Lung (tissue), 12 donors: ENCODE data around the gene MEF2D. TPM values are rescaled to one million over a fixed set of nuclear protein-coding genes. Genes with fewer than 3 reads are reported as not detected.

Experiments
- ATAC-seq: fragments of 200-7000 bp; cut with Tn5 transposase; one replicate; pipeline ENCODE4 v1.9.1; 2020; ENCODE audit warnings: moderate number of reproducible peaks; ENCODE audit not compliant: insufficient read depth, low FRiP score
- DNase-seq, 3 donors: peaks; one replicate each; pipeline ENCODE4 v3.0.0-alpha.2; 2013 to 2017
- H3K27ac ChIP-seq, 2 donors: one replicate each; pipeline ENCODE4 v1.5.1; 2013; ENCODE audit warnings: mild to moderate bottlenecking in 2 of 2, moderate library complexity in 2 of 2, control low read depth in 1 of 2, inconsistent platforms in 1 of 2, low read depth in 1 of 2, low read length in 1 of 2
- H3K27me3 ChIP-seq, 3 donors: one replicate each; pipeline ENCODE4 v1.5.1; 2013; ENCODE audit warnings: low read length in 2 of 3; ENCODE audit not compliant: control insufficient read depth in 3 of 3, insufficient read depth in 3 of 3
- H3K36me3 ChIP-seq, 4 donors: one replicate each; pipeline ENCODE4 v1.5.1; 2013; ENCODE audit warnings: low read length in 4 of 4, mild to moderate bottlenecking in 1 of 4, moderate library complexity in 1 of 4; ENCODE audit not compliant: control insufficient read depth in 4 of 4, insufficient read depth in 4 of 4
- H3K4me1 ChIP-seq, 5 donors: one replicate each; pipeline ENCODE4 v1.5.1; 2013; ENCODE audit warnings: low read length in 5 of 5, mild to moderate bottlenecking in 2 of 5, moderate library complexity in 1 of 5; ENCODE audit not compliant: control insufficient read depth in 5 of 5, insufficient read depth in 5 of 5
- H3K4me3 ChIP-seq: one replicate; pipeline ENCODE4 v1.5.1; 2013; ENCODE audit warnings: mild to moderate bottlenecking, control low read depth, moderate library complexity
- H3K9ac ChIP-seq, 2 donors: one replicate each; pipeline ENCODE4 v1.5.1; 2013; ENCODE audit warnings: low read length in 2 of 2, control low read depth in 1 of 2; ENCODE audit not compliant: insufficient read depth in 1 of 2
- H3K9me3 ChIP-seq, 4 donors: one replicate each; pipeline ENCODE4 v1.5.1; 2013; ENCODE audit warnings: low read length in 3 of 4, mild to moderate bottlenecking in 1 of 4, moderate library complexity in 1 of 4; ENCODE audit not compliant: control insufficient read depth in 4 of 4, insufficient read depth in 3 of 4
- CTCF ChIP-seq: IDR thresholded peaks from 2 replicates; pipeline ENCODE4 v1.5.1; 2012; ENCODE audit warnings: mild to moderate bottlenecking; ENCODE audit errors: control extremely low read depth, extremely low read depth
- WGBS, 2 donors: extraction: QIAGEN DNeasy Blood & Tissue Kit; methylation state at CpG; one replicate each; pipeline ENCODE4 v1.1.7; 2013; 5-methylcytosine and 5-hydroxymethylcytosine counted together
- polyA plus RNA-seq, 2 donors: library from polyadenylated mRNA; stranded (reverse); fragments of 200-250 nt; gene quantifications; one replicate each; pipeline ENCODE4 v1.2.1, GENCODE V29; 2013
- total RNA-seq, 2 donors: library from RNA; depleted of rRNA in 1 of 2; stranded (reverse); fragments of >200 nt in 1 of 2; gene quantifications; one replicate each; pipeline ENCODE4 v1.2.1, GENCODE V29; 2014 to 2021
- donor health status: control.
- donor health status: control.
- donor health status: Bipolar disorder and iron deficiency.
- donor health status: healthy.
- donor health status: DM: yes; HTN: yes; CAD: no.

The MEF2D gene
- total and polyA plus RNA-seq, 4 donors = 23.0 to 52.5 (median 23.1) TPM

DNA sequence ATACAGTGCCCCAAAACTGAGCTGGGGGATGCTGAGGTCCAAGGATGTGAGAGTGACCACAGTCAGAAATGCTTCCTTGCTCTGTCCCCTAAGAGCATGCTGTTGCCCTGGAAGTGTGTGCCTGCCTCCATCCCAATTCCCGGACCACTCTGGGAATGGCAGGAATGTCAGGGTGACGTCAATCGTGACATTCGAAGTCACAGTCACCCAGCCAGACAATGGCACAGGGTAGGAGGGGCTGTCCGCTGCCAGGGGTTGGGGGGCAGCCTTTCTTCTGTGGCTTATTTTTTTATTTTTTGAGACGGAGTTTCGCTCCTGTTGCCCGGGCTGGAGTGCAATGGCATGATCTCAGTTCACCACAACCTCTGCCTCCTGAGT is 22.3 kb downstream of the MEF2D start:
- Histone ChIP-seq H3K4me3 (no peak overlapping the region), H3K27ac (peak overlapping the region in 1 of 2 donors; percentile 79)
- 93 to 95% methylated on average over 8 of the region's 8 CpGs for WGBS, 2 donors

DNA sequence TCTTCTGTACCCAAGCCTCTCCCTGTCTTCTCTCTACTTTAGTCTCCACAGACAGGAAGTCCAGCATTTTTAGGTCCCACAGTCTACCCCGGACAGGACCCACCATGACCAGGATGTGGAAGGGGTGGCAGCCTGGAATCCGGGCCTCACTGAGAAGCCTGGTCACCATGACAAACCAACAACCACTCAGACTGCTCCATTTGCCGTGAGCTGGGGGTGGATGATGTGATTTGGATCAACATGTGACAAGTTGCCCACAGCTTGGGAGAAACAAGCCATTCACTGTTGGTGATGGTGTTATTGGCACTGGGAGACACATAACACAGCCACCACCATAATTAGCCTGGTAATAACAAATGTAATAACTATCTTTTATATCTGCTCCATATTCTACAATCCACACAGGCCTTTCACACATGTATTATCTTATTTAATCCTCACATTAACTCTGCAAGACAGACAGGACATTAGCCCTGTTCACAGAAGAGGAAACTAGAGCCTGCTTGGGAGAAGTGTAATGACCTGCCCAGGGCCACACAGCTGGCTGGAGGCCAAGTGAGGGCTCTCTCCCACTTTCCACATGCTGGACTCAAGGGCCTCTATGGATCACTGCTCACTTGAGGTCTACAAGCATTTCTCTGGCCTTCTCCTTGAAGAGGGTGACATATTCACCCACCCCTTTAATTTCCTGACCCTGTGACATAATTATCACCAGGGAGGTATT is 22.9 kb downstream of the MEF2D start:
- peak overlapping the region; percentile 33 to 79 for H3K27ac ChIP-seq
- H3K4me1 ChIP-seq = peaks cover 0 to 13% (median 0%) of the 10 kb centered on the region in 5 donors
- H3K9ac ChIP-seq = no peak overlapping the region

More for the DNA sequence above, 22.3 kb downstream of the MEF2D start:
- DNase-seq = no peak
- peaks cover 0 to 14% (median 0%) of the 10 kb centered on the region in 5 donors for H3K4me1 ChIP-seq
- TF ChIP-seq CTCF = no peak
- H3K9ac ChIP-seq = no peak overlapping the region
- H3K36me3 ChIP-seq = peaks cover 32 to 87% (median 67%) of the 10 kb centered on the region in 4 donors
- no peaks in the 10 kb centered on the region for H3K9me3 ChIP-seq
- H3K27me3 ChIP-seq = no peaks in the 10 kb centered on the region
- no peak for ATAC-seq

GRCh38 chr1:156476501-156477298 is 23.9 kb downstream of the MEF2D start:
- Histone ChIP-seq H3K27ac (peak overlapping the region; percentile 33 to 79), H3K9ac (no peak overlapping the region), H3K4me3 (no peak overlapping the region), H3K9me3 (no peaks in the 10 kb centered on the region), H3K4me1 (peaks cover 0 to 14% (median 0%) of the 10 kb centered on the region in 5 donors), H3K36me3 (peaks cover 23 to 79% (median 64%) of the 10 kb centered on the region in 4 donors), H3K27me3 (no peaks in the 10 kb centered on the region)
- no peak for TF ChIP-seq CTCF
- WGBS, 2 donors = 50 to 73% methylated on average over 8 of the region's 8 CpGs
- ATAC-seq = no peak
- DNase-seq = no peak

More for the DNA sequence above, 22.9 kb downstream of the MEF2D start:
- ATAC-seq (no peak), DNase-seq (no peak)
- Histone ChIP-seq H3K27me3 (no peaks in the 10 kb centered on the region), H3K36me3 (peaks cover 33 to 83% (median 68%) of the 10 kb centered on the region in 4 donors), H3K4me3 (no peak overlapping the region), H3K9me3 (no peaks in the 10 kb centered on the region)
- no peak for TF ChIP-seq CTCF
- 77 to 81% methylated on average over 3 of the region's 3 CpGs for WGBS, 2 donors
